ENCODE data around the gene MAP3K15.

DNA sequence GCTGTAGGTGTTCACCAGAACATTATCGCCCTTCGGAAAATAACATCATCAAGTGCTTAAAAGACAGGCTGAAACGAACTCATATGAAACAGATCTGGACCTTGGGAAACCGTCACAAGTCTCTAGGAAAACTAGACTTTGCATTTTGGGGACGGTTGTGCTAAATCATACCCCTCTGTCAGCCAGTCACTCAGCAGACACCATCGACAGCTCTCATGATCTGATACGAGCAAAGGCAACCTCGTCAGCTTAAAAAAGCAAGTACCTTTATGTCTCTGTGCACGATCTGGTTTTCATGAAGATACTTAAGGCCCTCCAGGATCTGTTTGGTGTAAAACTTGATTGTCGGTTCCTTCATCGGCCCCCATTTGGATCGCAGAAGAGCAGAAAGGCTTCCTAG is 123.2 kb downstream of the MAP3K15 start:
- TF ChIP-seq GATA2 (IDR thresholded peaks at IDR 0.05; ENCODE audit: low read depth, low read length) (no peak), GATA3 (IDR thresholded peaks at IDR 0.05; ENCODE audit: low read depth, low read length) (no peak)
